Measurements from ENCODE around the gene DLG2. TPM values are rescaled to one million over a fixed set of nuclear protein-coding genes. Genes with fewer than 3 reads are reported as not detected.

DLG2 gene
- total and polyA plus RNA-seq, 2 of the 4 experiments (the other 2 are of a cell fraction) = 0.31 to 0.36 TPM

- no peak overlapping the region for H3K4ac ChIP-seq (ENCODE audit: low read depth, low read length)
- H2BK120ac ChIP-seq (ENCODE audit: low read depth, low read length) = no peak overlapping the region
- H3K27me3 ChIP-seq (ENCODE audit: control insufficient read depth, insufficient read depth, low read length) = no peaks in the 10 kb centered on the region
- TF ChIP-seq RAD21 (IDR thresholded peaks at IDR 0.05; ENCODE audit: low read length) = no peak
- TF ChIP-seq POLR2A (IDR thresholded peaks at IDR 0.05; ENCODE audit: low read depth, low read length) = no peak
- no peak for TF ChIP-seq RFX5 (IDR thresholded peaks at IDR 0.05; ENCODE audit: low read depth, low read length)
- TF ChIP-seq NFE2L2 (IDR thresholded peaks at IDR 0.05; ENCODE audit: low read depth, low read length) = no peak
- no peak for TF ChIP-seq CEBPB (IDR thresholded peaks at IDR 0.05; ENCODE audit: low read depth, low read length)
- no peak for TF ChIP-seq MAFK (IDR thresholded peaks at IDR 0.05; ENCODE audit: low read depth, low read length)
- no peak for TF ChIP-seq RCOR1 (IDR thresholded peaks at IDR 0.05; ENCODE audit: insufficient replicate concordance, low read length)
- no peak for TF ChIP-seq BHLHE40 (IDR thresholded peaks at IDR 0.05; ENCODE audit: low read depth, low read length)
- TF ChIP-seq ELK1 (IDR thresholded peaks at IDR 0.05; ENCODE audit: borderline replicate concordance, low read depth, low read length) = no peak
- TF ChIP-seq MXI1 (IDR thresholded peaks at IDR 0.05; ENCODE audit: borderline replicate concordance, low read depth, low read length) = no peak
- no peak for TF ChIP-seq CHD1 (IDR thresholded peaks at IDR 0.05; ENCODE audit: low read depth, low read length)
- TF ChIP-seq FOS (IDR thresholded peaks at IDR 0.05; ENCODE audit: low read depth, low read length) = no peak
- H3K36me3 ChIP-seq (ENCODE audit: control insufficient read depth, insufficient read depth, low read length) = no peaks in the 10 kb centered on the region
- H3K14ac ChIP-seq (replicated peaks; ENCODE audit: low read depth, low read length) = no peak overlapping the region
- H3K79me1 ChIP-seq (ENCODE audit: low read depth in 1 of 2, low read length in 2 of 2) = no peaks in the 10 kb centered on the region
- H4K5ac ChIP-seq (ENCODE audit: low read depth, low read length) = no peak overlapping the region
- no peak for DNase-seq
- no peak overlapping the region for H3K56ac ChIP-seq (ENCODE audit: extremely low read depth, insufficient read depth, low read length)
- dilution Hi-C loops (cut with HindIII; ENCODE audit: low sequenced_read_pairs, unreplicated experiment) (no loop called here), intact Hi-C loops (cut with micrococcal nuclease) (no loop called here), in situ Hi-C loops (cut with MboI; ENCODE audit: low sequenced_read_pairs) (no loop called here)
- H2BK15ac ChIP-seq (ENCODE audit: low read depth, low read length) = no peak overlapping the region
- H3K9me3 ChIP-seq (ENCODE audit: control insufficient read depth, insufficient read depth, low read length) = no peaks in the 10 kb centered on the region
- H3K4me2 ChIP-seq (ENCODE audit: low read depth, low read length) = no peak overlapping the region
- H3K27ac ChIP-seq (ENCODE audit: insufficient read depth, low read length) = no peak overlapping the region
- H3K23ac ChIP-seq (ENCODE audit: low read depth, low read length) = no peak overlapping the region
- no peak overlapping the region for H3K4me3 ChIP-seq (ENCODE audit: insufficient read depth, low read depth, low read length)
- H2BK5ac ChIP-seq (ENCODE audit: low read depth, low read length, poor library complexity, severe bottlenecking) = no peak overlapping the region
- H3K4me1 ChIP-seq (ENCODE audit: control insufficient read depth, insufficient read depth, low read length) = no peaks in the 10 kb centered on the region
- BruUV-seq (replicated peaks) = no TSS peak
- no peak overlapping the region for H4K8ac ChIP-seq (ENCODE audit: low read depth in 2 of 2, low read length in 2 of 2)
- POLR2A ChIA-PET (ENCODE audit: unreplicated experiment) = no interaction called here
- no peak overlapping the region for H2AK5ac ChIP-seq (ENCODE audit: low read depth, low read length)
- no peak overlapping the region for H3K9ac ChIP-seq (ENCODE audit: low read depth, low read length)
- no peak overlapping the region for H2AFZ ChIP-seq (replicated peaks; ENCODE audit: low read length, poor library complexity)
- no peaks in the 10 kb centered on the region for H3K9me1 ChIP-seq (ENCODE audit: insufficient read depth, low read length)
- no CpG with 5 or more reads among the region's 1 CpG for WGBS, 2 experiments (ENCODE audit: extremely low coverage in 2 of 2, insufficient read length in 1 of 2)
- no peak overlapping the region for H2AK9ac ChIP-seq (replicated peaks; ENCODE audit: low read depth, low read length, poor library complexity)
- H3K18ac ChIP-seq (ENCODE audit: low read depth, low read length) = no peak overlapping the region
- ATAC-seq (ENCODE audit: low read depth) = no peak
- CTCF ChIA-PET = no interaction called here
- H4K91ac ChIP-seq (ENCODE audit: insufficient read depth, low read depth, low read length) = no peak overlapping the region
- H4K20me1 ChIP-seq (ENCODE audit: insufficient read depth, low read length) = no peaks in the 10 kb centered on the region
- H2BK20ac ChIP-seq (ENCODE audit: low read depth, low read length) = no peak overlapping the region
These were observed 308.6 kb downstream of the DLG2 start for GRCh38 chr11:85318573-85318972.

All from IMR-90 (cell line).